ENCODE results near the gene ELP4.

ELP4 gene

GRCh38 chr11:31512117-31512516, 2.5 kb downstream of the ELP4 start:
- no peak for TF ChIP-seq SIN3A (IDR thresholded peaks at IDR 0.05; ENCODE audit: borderline replicate concordance, insufficient read depth, low read length)
- no peak for TF ChIP-seq POLR2AphosphoS5 (IDR thresholded peaks at IDR 0.05; ENCODE audit: low read depth, low read length)
- no peak for TF ChIP-seq TAF1 (IDR thresholded peaks at IDR 0.05; ENCODE audit: borderline replicate concordance, insufficient read depth, low read length)
- TF ChIP-seq FOXP2 (optimal IDR thresholded peaks at IDR 0.05; ENCODE audit: borderline replicate concordance, extremely low read depth, extremely low read length, insufficient read depth) = no peak

GRCh38 chr11:31521497-31522150, 12.1 kb downstream of the ELP4 start:
- TF ChIP-seq FOXP2 (optimal IDR thresholded peaks at IDR 0.05; ENCODE audit: borderline replicate concordance, extremely low read depth, extremely low read length, insufficient read depth) (no peak), SIN3A (IDR thresholded peaks at IDR 0.05; ENCODE audit: borderline replicate concordance, insufficient read depth, low read length) (no peak), REST (IDR thresholded peaks at IDR 0.05; ENCODE audit: insufficient read depth in 1 of 2, low read depth in 2 of 2, low read length in 2 of 2) (no peak), POLR2AphosphoS5 (IDR thresholded peaks at IDR 0.05; ENCODE audit: low read depth, low read length) (no peak), TAF1 (IDR thresholded peaks at IDR 0.05; ENCODE audit: borderline replicate concordance, insufficient read depth, low read length) (no peak)

GRCh38 chr11:31529189-31529588, 19.6 kb downstream of the ELP4 start:
- TF ChIP-seq REST (IDR thresholded peaks at IDR 0.05; ENCODE audit: insufficient read depth in 1 of 2, low read depth in 2 of 2, low read length in 2 of 2) = no peak
- no peak for TF ChIP-seq SIN3A (IDR thresholded peaks at IDR 0.05; ENCODE audit: borderline replicate concordance, insufficient read depth, low read length)
- no peak for TF ChIP-seq POLR2AphosphoS5 (IDR thresholded peaks at IDR 0.05; ENCODE audit: low read depth, low read length)
- no peak for TF ChIP-seq TAF1 (IDR thresholded peaks at IDR 0.05; ENCODE audit: borderline replicate concordance, insufficient read depth, low read length)
- TF ChIP-seq FOXP2 (optimal IDR thresholded peaks at IDR 0.05; ENCODE audit: borderline replicate concordance, extremely low read depth, extremely low read length, insufficient read depth) = no peak

GRCh38 chr11:31529701-31530100, 20.1 kb downstream of the ELP4 start:
- TF ChIP-seq SIN3A (IDR thresholded peaks at IDR 0.05; ENCODE audit: borderline replicate concordance, insufficient read depth, low read length) = no peak
- no peak for TF ChIP-seq REST (IDR thresholded peaks at IDR 0.05; ENCODE audit: insufficient read depth in 1 of 2, low read depth in 2 of 2, low read length in 2 of 2)
- TF ChIP-seq TAF1 (IDR thresholded peaks at IDR 0.05; ENCODE audit: borderline replicate concordance, insufficient read depth, low read length) = no peak
- TF ChIP-seq POLR2AphosphoS5 (IDR thresholded peaks at IDR 0.05; ENCODE audit: low read depth, low read length) = no peak
- TF ChIP-seq FOXP2 (optimal IDR thresholded peaks at IDR 0.05; ENCODE audit: borderline replicate concordance, extremely low read depth, extremely low read length, insufficient read depth) = no peak

GRCh38 chr11:31531293-31531692, 21.7 kb downstream of the ELP4 start:
- TF ChIP-seq FOXP2 (optimal IDR thresholded peaks at IDR 0.05; ENCODE audit: borderline replicate concordance, extremely low read depth, extremely low read length, insufficient read depth) (no peak), REST (IDR thresholded peaks at IDR 0.05; ENCODE audit: insufficient read depth in 1 of 2, low read depth in 2 of 2, low read length in 2 of 2) (no peak), SIN3A (IDR thresholded peaks at IDR 0.05; ENCODE audit: borderline replicate concordance, insufficient read depth, low read length) (no peak), TAF1 (IDR thresholded peaks at IDR 0.05; ENCODE audit: borderline replicate concordance, insufficient read depth, low read length) (no peak), POLR2AphosphoS5 (IDR thresholded peaks at IDR 0.05; ENCODE audit: low read depth, low read length) (no peak)
